ENCODE data around the gene MRPS11. TPM values are rescaled to one million over a fixed set of nuclear protein-coding genes. Genes with fewer than 3 reads are reported as not detected.
"Not testable (repeated sequence)": the region's sequence is repeated elsewhere in the genome, so short reads cannot be mapped to it uniquely, and the experiment has no call there.

The MRPS11 gene
- total RNA-seq, 1 donor: 28.8 TPM

DNA sequence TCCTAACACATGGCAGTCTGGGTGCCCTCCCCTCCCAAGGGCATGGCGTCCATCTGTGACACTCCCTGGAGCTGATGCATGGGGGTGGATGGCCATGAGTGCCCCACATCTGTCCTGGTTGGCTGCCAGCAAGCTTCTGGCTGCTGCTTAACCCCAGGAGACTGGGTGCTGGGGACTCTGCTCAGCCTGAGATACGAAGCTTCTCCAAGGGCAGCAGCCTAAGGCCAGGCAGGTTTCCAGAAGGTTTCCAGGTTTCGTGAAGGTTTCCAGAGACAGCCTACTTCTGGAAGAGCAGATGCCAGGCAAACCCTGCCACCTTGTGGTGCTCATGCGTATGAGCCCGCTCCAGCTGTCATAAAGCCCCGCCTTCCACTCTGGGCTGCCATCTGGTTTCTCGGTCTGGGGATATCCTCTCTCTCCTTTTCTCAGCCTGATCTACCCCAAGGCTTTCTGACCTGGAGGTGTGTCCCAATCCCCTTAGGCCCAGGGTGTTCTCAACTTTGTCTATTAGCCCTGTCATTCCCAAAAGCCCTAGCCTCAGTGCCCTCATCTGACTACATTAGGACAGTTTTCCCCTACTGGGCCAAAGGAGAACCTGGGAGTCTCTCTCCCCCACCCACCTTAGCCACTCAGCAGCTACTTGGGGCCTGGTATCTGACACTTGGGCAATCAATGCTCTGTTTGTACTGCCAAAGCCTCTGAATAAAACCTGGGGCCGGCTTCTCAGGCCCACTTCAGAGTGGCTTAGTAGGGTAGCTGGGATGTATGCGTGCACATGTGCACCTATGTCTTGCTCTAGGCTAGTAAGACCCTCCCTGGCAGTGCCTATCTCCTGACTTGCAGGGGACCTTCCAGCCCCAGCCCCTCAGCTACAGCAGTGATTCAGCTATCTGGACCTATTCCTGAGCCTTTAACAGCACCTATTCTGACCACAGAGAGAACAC, 12.4 kb upstream of the MRPS11 start:
- peak; percentile 81 for DNase-seq (ENCODE audit: low read depth)
- TF ChIP-seq, protein P1, sequence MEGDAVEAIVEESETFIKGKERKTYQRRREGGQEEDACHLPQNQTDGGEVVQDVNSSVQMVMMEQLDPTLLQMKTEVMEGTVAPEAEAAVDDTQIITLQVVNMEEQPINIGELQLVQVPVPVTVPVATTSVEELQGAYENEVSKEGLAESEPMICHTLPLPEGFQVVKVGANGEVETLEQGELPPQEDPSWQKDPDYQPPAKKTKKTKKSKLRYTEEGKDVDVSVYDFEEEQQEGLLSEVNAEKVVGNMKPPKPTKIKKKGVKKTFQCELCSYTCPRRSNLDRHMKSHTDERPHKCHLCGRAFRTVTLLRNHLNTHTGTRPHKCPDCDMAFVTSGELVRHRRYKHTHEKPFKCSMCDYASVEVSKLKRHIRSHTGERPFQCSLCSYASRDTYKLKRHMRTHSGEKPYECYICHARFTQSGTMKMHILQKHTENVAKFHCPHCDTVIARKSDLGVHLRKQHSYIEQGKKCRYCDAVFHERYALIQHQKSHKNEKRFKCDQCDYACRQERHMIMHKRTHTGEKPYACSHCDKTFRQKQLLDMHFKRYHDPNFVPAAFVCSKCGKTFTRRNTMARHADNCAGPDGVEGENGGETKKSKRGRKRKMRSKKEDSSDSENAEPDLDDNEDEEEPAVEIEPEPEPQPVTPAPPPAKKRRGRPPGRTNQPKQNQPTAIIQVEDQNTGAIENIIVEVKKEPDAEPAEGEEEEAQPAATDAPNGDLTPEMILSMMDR (IDR thresholded peaks at IDR 0.05; ENCODE audit: insufficient read depth, low read length): peak; percentile 80
- no peak overlapping the region for H3K4me3 ChIP-seq (ENCODE audit: low read depth, low read length)

GRCh38 chr15:88456733-88457132, 10.8 kb upstream of the MRPS11 start:
- H3K4me3 ChIP-seq (ENCODE audit: low read depth, low read length): no peak overlapping the region
- no peak for DNase-seq (ENCODE audit: low read depth)
- TF ChIP-seq, protein P1 (IDR thresholded peaks at IDR 0.05; ENCODE audit: insufficient read depth, low read length): no peak

DNA sequence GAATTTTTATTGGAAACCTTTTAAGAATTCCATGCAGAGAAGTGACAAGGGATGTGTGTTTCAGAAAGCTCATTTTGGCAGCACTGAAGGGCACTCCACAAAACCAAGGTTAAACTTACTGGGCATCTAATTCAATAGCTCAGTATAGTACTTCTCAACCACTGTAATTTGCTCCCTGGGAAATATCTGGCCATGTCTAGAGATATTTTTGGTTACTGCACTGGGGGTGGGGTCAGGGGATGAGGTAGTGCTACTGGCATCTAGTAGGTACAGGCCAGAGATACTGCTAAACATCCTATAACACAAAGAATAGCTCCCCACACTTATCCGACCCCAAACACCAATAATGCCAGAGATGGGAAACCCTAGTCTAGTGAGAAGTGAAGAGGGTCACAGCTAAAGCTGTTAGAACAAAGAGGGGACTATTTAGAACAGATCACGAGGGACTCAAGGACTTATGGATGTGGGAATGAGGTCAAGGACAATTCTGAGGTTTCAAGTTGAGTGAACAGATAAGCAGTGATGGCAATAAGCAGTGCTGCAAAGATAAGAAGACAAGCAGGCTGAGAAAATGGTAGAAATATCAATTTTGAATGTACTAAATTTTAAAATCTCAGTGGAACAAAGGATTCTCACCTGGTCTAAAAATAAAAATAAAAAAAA, 3.5 kb upstream of the MRPS11 start:
- no peak for DNase-seq (ENCODE audit: low read depth)
- TF ChIP-seq, protein P1 (IDR thresholded peaks at IDR 0.05; ENCODE audit: insufficient read depth, low read length): no peak
- no peak overlapping the region for H3K4me3 ChIP-seq (ENCODE audit: low read depth, low read length)

DNA sequence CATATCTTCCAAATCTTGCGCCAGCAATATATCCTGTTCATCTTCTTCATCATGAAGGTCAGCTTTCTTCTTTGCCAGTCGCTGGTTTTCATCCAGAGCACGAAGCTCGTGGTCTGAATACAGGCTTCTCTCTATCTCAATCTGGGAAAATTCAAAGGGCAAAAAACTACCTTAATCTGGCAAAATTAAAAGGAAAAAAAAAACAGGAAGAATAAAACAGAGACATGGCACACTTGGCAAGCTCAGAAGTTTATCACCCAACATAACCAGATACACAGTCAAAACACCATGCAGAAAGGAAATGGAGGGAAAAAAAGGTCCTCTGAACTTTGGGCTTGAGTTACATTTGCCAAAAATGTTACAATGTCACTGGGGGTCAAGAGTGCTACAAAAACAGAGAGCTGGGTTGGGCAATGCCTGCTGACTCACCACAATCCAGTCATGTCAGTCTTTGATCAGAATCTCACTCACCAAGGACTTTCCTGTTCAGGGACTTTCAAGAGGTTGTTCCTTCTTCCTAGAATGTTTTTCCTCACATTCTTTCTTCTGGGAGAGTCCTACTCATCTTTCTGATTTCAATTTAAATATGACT, 1.8 kb upstream of the MRPS11 start:
- TF ChIP-seq, protein P1 (IDR thresholded peaks at IDR 0.05; ENCODE audit: insufficient read depth, low read length): no peak
- DNase-seq (ENCODE audit: low read depth): peak; percentile 30
- H3K4me3 ChIP-seq (ENCODE audit: low read depth, low read length): no peak overlapping the region

DNA sequence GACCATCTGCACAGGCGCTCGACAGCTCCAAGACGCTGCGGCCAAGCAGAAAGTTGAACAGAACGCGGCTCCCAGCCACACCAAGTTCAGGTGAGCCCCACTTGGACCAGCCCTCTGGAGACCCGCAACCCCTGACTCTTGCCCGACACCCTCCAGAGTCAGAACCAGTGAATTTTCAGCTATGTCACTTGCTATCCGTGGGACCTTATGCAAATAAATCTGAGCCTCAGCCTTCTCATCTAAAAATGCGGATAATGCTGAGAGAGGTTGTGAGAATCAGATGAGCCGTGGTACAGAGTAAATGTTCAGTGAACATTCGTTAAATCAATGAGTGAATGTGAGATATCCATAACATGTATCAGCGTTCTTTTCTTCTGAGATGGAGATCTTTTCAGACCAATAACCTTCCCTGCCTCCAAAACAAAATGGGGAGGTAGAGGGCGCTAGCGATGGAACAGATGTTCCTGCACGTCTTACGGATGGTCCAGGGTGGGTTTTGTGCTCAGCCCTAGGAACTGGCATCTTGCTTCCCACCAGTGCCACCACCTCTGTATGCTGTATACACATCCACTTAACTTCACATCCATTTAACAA, 524 bp downstream of the MRPS11 start:
- TF ChIP-seq, protein P1 (IDR thresholded peaks at IDR 0.05; ENCODE audit: insufficient read depth, low read length): peak; percentile 52
- peak overlapping the region; percentile 99 for H3K4me3 ChIP-seq (ENCODE audit: low read depth, low read length)
- DNase-seq (ENCODE audit: low read depth): peak; percentile 18

DNA sequence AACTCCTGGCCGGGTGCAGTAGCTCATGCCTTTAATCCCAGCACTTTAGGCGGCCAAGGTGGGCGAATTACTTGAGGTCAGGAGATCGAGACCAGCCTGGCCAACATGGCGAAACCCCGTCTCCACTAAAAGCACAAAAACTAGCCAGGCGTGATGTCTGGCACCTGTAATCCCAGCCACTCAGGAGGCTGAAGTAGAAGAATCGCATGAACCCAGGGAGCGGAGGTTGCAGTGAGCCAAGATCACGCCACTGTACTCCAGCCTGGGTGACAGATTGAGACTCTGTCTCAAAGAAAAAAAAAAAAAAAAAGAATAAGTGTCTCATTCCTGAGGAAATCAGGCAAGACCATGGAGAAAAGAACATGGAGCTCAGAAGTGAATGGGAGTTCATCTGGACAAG, 1.2 kb downstream of the MRPS11 start:
- H3K4me3 ChIP-seq (ENCODE audit: low read depth, low read length): peak overlapping the region; percentile 99
- DNase-seq (ENCODE audit: low read depth): not testable (repeated sequence)

Data from fibroblast of the aortic adventitia (primary cell).